ENCODE data around the gene DCANP1.

- TF ChIP-seq, protein P1, sequence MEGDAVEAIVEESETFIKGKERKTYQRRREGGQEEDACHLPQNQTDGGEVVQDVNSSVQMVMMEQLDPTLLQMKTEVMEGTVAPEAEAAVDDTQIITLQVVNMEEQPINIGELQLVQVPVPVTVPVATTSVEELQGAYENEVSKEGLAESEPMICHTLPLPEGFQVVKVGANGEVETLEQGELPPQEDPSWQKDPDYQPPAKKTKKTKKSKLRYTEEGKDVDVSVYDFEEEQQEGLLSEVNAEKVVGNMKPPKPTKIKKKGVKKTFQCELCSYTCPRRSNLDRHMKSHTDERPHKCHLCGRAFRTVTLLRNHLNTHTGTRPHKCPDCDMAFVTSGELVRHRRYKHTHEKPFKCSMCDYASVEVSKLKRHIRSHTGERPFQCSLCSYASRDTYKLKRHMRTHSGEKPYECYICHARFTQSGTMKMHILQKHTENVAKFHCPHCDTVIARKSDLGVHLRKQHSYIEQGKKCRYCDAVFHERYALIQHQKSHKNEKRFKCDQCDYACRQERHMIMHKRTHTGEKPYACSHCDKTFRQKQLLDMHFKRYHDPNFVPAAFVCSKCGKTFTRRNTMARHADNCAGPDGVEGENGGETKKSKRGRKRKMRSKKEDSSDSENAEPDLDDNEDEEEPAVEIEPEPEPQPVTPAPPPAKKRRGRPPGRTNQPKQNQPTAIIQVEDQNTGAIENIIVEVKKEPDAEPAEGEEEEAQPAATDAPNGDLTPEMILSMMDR (conservative IDR thresholded peaks at IDR 0.05; ENCODE audit: low read length), result no peak
- TF ChIP-seq EZH2phosphoT487 (IDR thresholded peaks at IDR 0.05; ENCODE audit: borderline replicate concordance), result no peak
Measured at GRCh38 chr5:135402031-135402430, 45.1 kb downstream of the DCANP1 start.

All from Loucy (cell line).